Stimulated activated CD4-positive, alpha-beta T cell treated with anti-CD3 and anti-CD28 coated beads, Interleukin-1b, Interleukin-23, amount 100 ng/mL, for 4 hours (primary cell): Measurements from ENCODE around the gene CHN2.
"Not testable (repeated sequence)": the region's sequence is repeated elsewhere in the genome, so short reads cannot be mapped to it uniquely, and the experiment has no call there.

Experiments used
- DNase-seq, 2 donors: peaks; one replicate each; pipeline ENCODE4 v3.0.0-alpha.2; 2020; ENCODE audit warnings: low read depth in 2 of 2

The CHN2 gene

GRCh38 chr7:29487424-29487823, 292.8 kb downstream of the CHN2 start:
- no peak for DNase-seq

- no peak for DNase-seq
Measured at GRCh38 chr7:29488203-29488970, 293.8 kb downstream of the CHN2 start.

GRCh38 chr7:29488977-29489376, 294.4 kb downstream of the CHN2 start:
- no peak for DNase-seq

- DNase-seq: no peak
Measured at GRCh38 chr7:29490094-29490607, 295.6 kb downstream of the CHN2 start.

GRCh38 chr7:29494350-29494749, 299.8 kb downstream of the CHN2 start:
- no peak for DNase-seq

GRCh38 chr7:29495653-29496052, 301.1 kb downstream of the CHN2 start:
- no peak for DNase-seq

GRCh38 chr7:29496355-29497020, 301.9 kb downstream of the CHN2 start:
- no peak for DNase-seq

- DNase-seq: no peak
Measured at GRCh38 chr7:29499932-29500331, 305.4 kb downstream of the CHN2 start.

- DNase-seq: no peak
Measured at GRCh38 chr7:29500719-29501118, 306.1 kb downstream of the CHN2 start.

- no peak for DNase-seq
Measured at GRCh38 chr7:29502133-29502532, 307.6 kb downstream of the CHN2 start.

GRCh38 chr7:29505931-29506330, 311.4 kb downstream of the CHN2 start:
- DNase-seq: no peak

GRCh38 chr7:29508608-29509007, 314.0 kb downstream of the CHN2 start:
- DNase-seq: no peak

GRCh38 chr7:29510028-29510427, 315.5 kb downstream of the CHN2 start:
- DNase-seq: no peak

- DNase-seq: no peak
Measured at GRCh38 chr7:29511337-29511736, 316.8 kb downstream of the CHN2 start.

- DNase-seq: no peak
Measured at GRCh38 chr7:29511851-29512250, 317.3 kb downstream of the CHN2 start.

- DNase-seq: no peak
Measured at GRCh38 chr7:29516491-29516890, 321.9 kb downstream of the CHN2 start.

- no peak for DNase-seq
Measured at GRCh38 chr7:29518616-29519015, 324.0 kb downstream of the CHN2 start.

- DNase-seq: no peak
Measured at GRCh38 chr7:29523728-29524127, 329.2 kb downstream of the CHN2 start.

- DNase-seq: no peak
Measured at GRCh38 chr7:29527505-29528108, 333.0 kb downstream of the CHN2 start.

GRCh38 chr7:29528526-29528925, 334.0 kb downstream of the CHN2 start:
- not testable (repeated sequence) for DNase-seq
